OCI-LY7 (cell line): ENCODE results near the gene MRPL28. TPM values are rescaled to one million over a fixed set of nuclear protein-coding genes. Genes with fewer than 3 reads are reported as not detected.

Experiments used
- BruUV-seq: library from RNA; stranded (reverse); fragments of 400-500 nt; replicated peaks from 2 replicates; lab custom pipeline; 2021; lab: Mats Ljungman, UMichigan
- CTCF ChIA-PET: fragments of 300-600 bp; sonication (Branson Sonifier 250); formaldehyde crosslinking; loops from one replicate; lab custom pipeline; 2022; ENCODE audit warnings: antibody characterized with exemption; ENCODE audit not compliant: unreplicated experiment; lab: Charles Lee
- POLR2A ChIA-PET: fragments of 300-600 bp; sonication (Branson Sonifier 250); formaldehyde crosslinking; loops from one replicate; lab custom pipeline; 2022; ENCODE audit warnings: antibody characterized with exemption; lab: Charles Lee
- DNase-seq: peaks from one replicate; pipeline ENCODE4 v3.0.0-alpha.2; 2015; ENCODE audit warnings: low spot score
- H2AFZ ChIP-seq: fragments of 200-600 bp; sonication (generic), shearing (Covaris generic); 2 replicates; pipeline ENCODE4 v1.6.1; 2014; ENCODE audit warnings: mild to moderate bottlenecking, antibody characterized with exemption, low read length, moderate library complexity
- H3K27ac ChIP-seq: fragments of 200-600 bp; sonication (generic); 2 replicates; pipeline ENCODE4 v1.5.1; 2014; ENCODE audit warnings: mixed run types, low read depth, mild to moderate bottlenecking, moderate library complexity, low read length, inconsistent platforms; ENCODE audit not compliant: poor library complexity, severe bottlenecking
- H3K36me3 ChIP-seq: fragments of 200-600 bp; sonication (generic); 2 replicates; pipeline ENCODE4 v1.6.1; 2014; ENCODE audit warnings: mild to moderate bottlenecking, antibody characterized with exemption, low read length, moderate library complexity, mixed read lengths; ENCODE audit not compliant: insufficient read depth
- H3K4me1 ChIP-seq: fragments of 200-600 bp; sonication (generic); 2 replicates; pipeline ENCODE4 v1.5.1; 2014; ENCODE audit warnings: mild to moderate bottlenecking, low read length; ENCODE audit not compliant: insufficient read depth, poor library complexity, severe bottlenecking
- H3K4me2 ChIP-seq: fragments of 200-600 bp; sonication (generic); 2 replicates; pipeline ENCODE4 v1.6.1; 2014; ENCODE audit warnings: mild to moderate bottlenecking, low read length
- H3K4me3 ChIP-seq: fragments of 200-600 bp; sonication (generic); 2 replicates; pipeline ENCODE4 v1.5.1; 2014; ENCODE audit warnings: mild to moderate bottlenecking, low read depth, low read length; ENCODE audit not compliant: poor library complexity, severe bottlenecking
- H3K79me2 ChIP-seq: fragments of 200-600 bp; sonication (generic); 2 replicates; pipeline ENCODE4 v1.6.1; 2016; ENCODE audit warnings: low read depth, mild to moderate bottlenecking, low read length, moderate library complexity, mixed read lengths; ENCODE audit not compliant: insufficient read depth
- H3K9me2 ChIP-seq: fragments of 200-600 bp; sonication (generic); 2 replicates; pipeline ENCODE4 v1.6.1; 2016; ENCODE audit warnings: mild to moderate bottlenecking, low read length, mixed read lengths; ENCODE audit not compliant: insufficient read depth
- H3K9me3 ChIP-seq: fragments of 200-600 bp; sonication (generic); 2 replicates; pipeline ENCODE4 v1.6.1; 2014; ENCODE audit warnings: mild to moderate bottlenecking, mixed run types, low read length, mixed read lengths
- H4K20me1 ChIP-seq: fragments of 200-600 bp; sonication (generic); 2 replicates; pipeline ENCODE4 v1.6.1; 2014; ENCODE audit warnings: mild to moderate bottlenecking, antibody characterized with exemption, low read length, moderate library complexity, mixed read lengths; ENCODE audit not compliant: insufficient read depth
- CTCF ChIP-seq: fragments of 200-600 bp; sonication (generic); conservative IDR thresholded peaks from 2 replicates; pipeline ENCODE4 v1.5.1; 2014; ENCODE audit warnings: mild to moderate bottlenecking, antibody characterized with exemption, low read length, moderate library complexity, mixed read lengths
- EZH2phosphoT487 ChIP-seq: fragments of 200-600 bp; sonication (generic); IDR thresholded peaks from 2 replicates; pipeline ENCODE4 v1.6.1; 2018; ENCODE audit warnings: low read depth, borderline replicate concordance, mild to moderate bottlenecking, mixed run types, antibody characterized with exemption, low read length, moderate library complexity, mixed read lengths
- intact Hi-C: fragments of 100-400 bp; cut with micrococcal nuclease; formaldehyde crosslinking; loops from one replicate; pipeline ENCODE4 v1.10.0; 2022; ENCODE audit not compliant: unreplicated experiment
- total RNA-seq, 2 experiments: library from RNA; depleted of rRNA in 1 of 2; stranded (reverse); fragments of >200 nt in 1 of 2; shearing (Covaris generic) in 1 of 2; gene quantifications; 2 replicates each; pipeline ENCODE4 v1.2.3, GENCODE V29; 2014 to 2022

MRPL28 gene
- total RNA-seq, 2 experiments from 2014 or later = 84.6 to 113 TPM

GRCh38 chr16:320206-320605 lies 50.1 kb downstream of the MRPL28 start:
- Histone ChIP-seq H3K9me2 (no peaks in the 10 kb centered on the region), H3K9me3 (no peaks in the 10 kb centered on the region), H3K36me3 (no peaks in the 10 kb centered on the region), H3K4me1 (peaks cover 19% of the 10 kb centered on the region), H3K4me3 (no peak overlapping the region), H3K27ac (no peak overlapping the region), H3K79me2 (no peaks in the 10 kb centered on the region; the same call in 1 of the 2 replicates), H3K4me2 (no peak overlapping the region), H2AFZ (no peak overlapping the region), H4K20me1 (peaks cover 4% of the 10 kb centered on the region; the same call in 1 of the 2 replicates)
- TF ChIP-seq CTCF (no peak), EZH2phosphoT487 (no peak)
- no peak for DNase-seq
- intact Hi-C loops = no loop called here
- POLR2A ChIA-PET = no interaction called here
- no TSS peak for BruUV-seq
- CTCF ChIA-PET = no interaction called here

GRCh38 chr16:318628-319027 lies 51.7 kb downstream of the MRPL28 start:
- TF ChIP-seq CTCF (peak; percentile 42), EZH2phosphoT487 (no peak)
- Histone ChIP-seq H3K79me2 (no peaks in the 10 kb centered on the region), H3K9me2 (no peaks in the 10 kb centered on the region), H3K4me1 (peaks cover 3% of the 10 kb centered on the region), H3K36me3 (peaks cover 5% of the 10 kb centered on the region; the same call in 1 of the 2 replicates), H3K4me3 (no peak overlapping the region), H3K4me2 (no peak overlapping the region), H4K20me1 (peaks cover 4% of the 10 kb centered on the region; the same call in 1 of the 2 replicates), H2AFZ (no peak overlapping the region), H3K9me3 (no peaks in the 10 kb centered on the region), H3K27ac (no peak overlapping the region)
- ChIA-PET POLR2A (no interaction called here), CTCF (no interaction called here)
- intact Hi-C loops = no loop called here
- DNase-seq = no peak
- BruUV-seq = no TSS peak

- no peak overlapping the region for H2AFZ ChIP-seq
- no peaks in the 10 kb centered on the region for H3K79me2 ChIP-seq
- intact Hi-C loops = no loop called here
- no peaks in the 10 kb centered on the region for H3K4me1 ChIP-seq
- no peaks in the 10 kb centered on the region for H3K9me3 ChIP-seq
- ChIA-PET CTCF (no interaction called here), POLR2A (no interaction called here)
- no peak for DNase-seq
- no peak overlapping the region for H3K4me3 ChIP-seq
- H4K20me1 ChIP-seq = peaks cover 4% of the 10 kb centered on the region; the same call in 1 of the 2 replicates
- no peak overlapping the region for H3K27ac ChIP-seq
- H3K36me3 ChIP-seq = peaks cover 5% of the 10 kb centered on the region; the same call in 1 of the 2 replicates
- TF ChIP-seq CTCF = no peak
- no peak for TF ChIP-seq EZH2phosphoT487
- H3K4me2 ChIP-seq = no peak overlapping the region
- no peaks in the 10 kb centered on the region for H3K9me2 ChIP-seq
- BruUV-seq = no TSS peak
Measured at GRCh38 chr16:317583-317982, 52.8 kb downstream of the MRPL28 start.
